Measurements from ENCODE around the gene RPS28. TPM values are rescaled to one million over a fixed set of nuclear protein-coding genes. Genes with fewer than 3 reads are reported as not detected.
"Not testable (repeated sequence)": the region's sequence is repeated elsewhere in the genome, so short reads cannot be mapped to it uniquely, and the experiment has no call there.

Gene RPS28
- total RNA-seq, result 100 to 1,000 TPM; 172 to 357 (median 250) TPM

DNA sequence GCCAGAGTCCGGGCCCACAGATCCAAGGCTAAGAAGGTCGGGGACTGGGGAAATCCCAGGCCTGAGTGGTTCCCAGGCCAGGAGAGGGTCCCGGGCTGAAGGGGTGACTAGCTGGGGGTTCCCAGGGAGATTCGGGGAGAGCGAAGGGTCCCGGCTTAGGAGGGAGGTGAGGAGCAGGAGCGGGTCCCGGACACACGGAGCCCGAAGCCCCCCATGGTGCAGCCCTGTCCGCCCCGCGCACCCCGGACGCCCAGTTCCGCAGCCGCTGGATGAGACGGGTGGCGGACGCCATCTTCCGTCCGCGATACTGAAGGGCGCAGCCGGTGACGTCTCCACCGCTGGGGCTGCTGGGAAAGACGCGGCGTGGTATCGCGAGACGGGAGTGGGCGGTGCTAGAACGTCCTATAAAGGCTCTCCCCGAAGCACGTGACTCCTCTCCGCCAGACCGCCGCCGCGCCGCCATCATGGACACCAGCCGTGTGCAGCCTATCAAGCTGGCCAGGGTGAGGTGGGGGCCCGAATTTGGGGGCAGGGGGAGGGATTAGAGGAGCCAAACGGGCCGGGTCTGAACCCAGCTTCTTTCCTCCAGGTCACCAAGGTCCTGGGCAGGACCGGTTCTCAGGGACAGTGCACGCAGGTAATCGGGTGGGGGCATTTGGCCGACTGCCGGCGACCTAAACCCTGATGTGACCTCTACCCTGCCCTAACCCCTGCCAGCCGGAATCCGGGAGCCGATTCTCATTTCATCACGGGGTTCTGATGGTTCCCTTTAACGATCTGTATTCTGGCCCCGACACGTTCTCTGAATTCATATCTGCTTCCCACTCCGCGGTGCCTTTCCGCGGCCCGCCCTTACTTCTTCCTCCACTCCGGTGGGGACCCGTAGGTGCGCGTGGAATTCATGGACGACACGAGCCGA is at the start of gene RPS28, which contains the start of gene NDUFA7:
Gene RPS28 (plus strand): TSS at position 430 of the 919 bp plus-strand sequence. CDS start 35 bp downstream, at position 465.
Gene NDUFA7 (minus strand): TSS at position 309 of the 919 bp plus-strand sequence. CDS start 17 bp downstream, at position 292.
- H3K27ac ChIP-seq, result peak within 1 kb of the TSS; percentile 90 to 99 (median 95)
- no peaks in the 10 kb centered on the region for H3K9me3 ChIP-seq
- peaks cover 0 to 52% (median 27%) of the 10 kb centered on the region in 3 donors for H3K4me1 ChIP-seq
- TF ChIP-seq POLR2A (IDR thresholded peaks at IDR 0.05) (peak; percentile 92), CTCF (IDR thresholded peaks at IDR 0.05) (peak in 3 of 4 experiments; percentile 14 to 62 (median 21)), POLR2AphosphoS5 (IDR thresholded peaks at IDR 0.05) (peak; percentile 97), EP300 (IDR thresholded peaks at IDR 0.05) (no peak)
- peak; percentile 95 for ATAC-seq
- H3K36me3 ChIP-seq, result peaks cover 0 to 43% of the 10 kb centered on the region in 2 donors
- peak within 1 kb of the TSS; percentile 81 to 82 for H3K4me3 ChIP-seq
- WGBS, 2 donors (ENCODE audit: low coverage in 1 of 2), result 0% methylated on average over 6 to 15 of the region's 72 CpGs
- H3K27me3 ChIP-seq, result no peaks in the 10 kb centered on the region

DNA sequence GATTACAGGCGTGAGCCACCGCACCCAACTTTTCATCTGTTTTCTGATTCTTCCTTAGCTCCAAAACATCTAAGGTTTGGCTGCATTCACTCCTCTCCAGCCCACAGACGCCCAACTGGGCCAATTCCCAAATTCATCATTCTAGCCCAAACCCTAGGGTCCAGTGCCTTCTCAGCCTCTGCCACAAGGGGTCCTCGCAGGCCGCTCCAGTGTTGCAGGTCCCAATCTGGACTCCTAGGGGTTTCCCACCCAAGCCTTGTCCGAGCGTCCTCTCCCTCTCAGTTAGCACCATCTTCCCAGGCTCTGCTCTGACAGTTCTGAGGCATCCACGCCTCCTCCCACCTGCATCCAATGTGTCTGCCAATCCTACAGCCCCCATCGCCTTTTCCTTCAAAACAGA is 44.8 kb upstream of the RPS28 start:
- not testable (repeated sequence) for H3K9me3 ChIP-seq, H3K4me1 ChIP-seq, H3K27me3 ChIP-seq, H3K4me3 ChIP-seq, H3K27ac ChIP-seq, H3K36me3 ChIP-seq
- WGBS, 2 donors (ENCODE audit: low coverage in 1 of 2), result no CpG with 5 or more reads among the region's 9 CpGs
- peak; percentile 43 for ATAC-seq

- H3K9me3 ChIP-seq, H3K4me1 ChIP-seq, H3K36me3 ChIP-seq, H3K27me3 ChIP-seq, H3K4me3 ChIP-seq, H3K27ac ChIP-seq: not testable (repeated sequence)
- ATAC-seq, result peak; percentile 57
- no CpG with 5 or more reads among the region's 9 CpGs for WGBS, 2 donors (ENCODE audit: low coverage in 1 of 2)
These were observed 30.0 kb upstream of the RPS28 start for GRCh38 chr19:8291337-8291736.

DNA sequence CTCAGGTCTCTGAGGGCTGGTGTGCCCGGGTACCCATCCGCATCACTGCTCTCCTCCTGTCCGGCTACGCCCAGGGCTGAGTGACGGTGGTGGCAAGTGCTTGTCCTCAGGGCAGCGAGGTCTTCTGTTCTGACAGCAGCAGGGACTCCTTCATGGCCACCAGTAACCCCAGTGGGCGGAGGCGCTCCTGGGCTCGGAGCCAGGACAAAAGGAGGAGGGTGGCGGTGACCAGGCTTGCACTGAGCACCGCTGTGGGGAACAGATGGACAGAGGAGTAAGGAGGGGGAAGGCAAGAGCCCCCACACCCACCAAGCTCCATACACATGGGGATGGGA is 19.0 kb upstream of the RPS28 start:
- TF ChIP-seq POLR2AphosphoS5 (IDR thresholded peaks at IDR 0.05), result no peak
- TF ChIP-seq CTCF (IDR thresholded peaks at IDR 0.05), result no peak
- TF ChIP-seq POLR2A (IDR thresholded peaks at IDR 0.05), result no peak
- no peak for TF ChIP-seq EP300 (IDR thresholded peaks at IDR 0.05)
- no peak overlapping the region for H3K27ac ChIP-seq
- H3K36me3 ChIP-seq, result peaks cover 0 to 20% of the 10 kb centered on the region in 2 donors
- peaks cover 0 to 21% (median 0%) of the 10 kb centered on the region in 3 donors for H3K4me1 ChIP-seq
- ATAC-seq, result peak; percentile 57
- no peaks in the 10 kb centered on the region for H3K27me3 ChIP-seq
- no peak overlapping the region for H3K4me3 ChIP-seq
- no CpG with 5 or more reads among the region's 11 CpGs for WGBS, 2 donors (ENCODE audit: low coverage in 1 of 2)
- H3K9me3 ChIP-seq, result no peaks in the 10 kb centered on the region

- no peaks in the 10 kb centered on the region for H3K9me3 ChIP-seq
- peaks cover 0 to 20% of the 10 kb centered on the region in 2 donors for H3K36me3 ChIP-seq
- no peak for TF ChIP-seq POLR2AphosphoS5 (IDR thresholded peaks at IDR 0.05)
- H3K27me3 ChIP-seq, result no peaks in the 10 kb centered on the region
- 86% methylated on average over 6 of the region's 7 CpGs; no CpG with 5 or more reads in 1 of the 2 donors for WGBS, 2 donors (ENCODE audit: low coverage in 1 of 2)
- ATAC-seq, result no peak
- no peak overlapping the region for H3K27ac ChIP-seq
- H3K4me1 ChIP-seq, result peaks cover 0 to 25% (median 0%) of the 10 kb centered on the region in 3 donors
- H3K4me3 ChIP-seq, result no peak overlapping the region
These were observed 18.6 kb upstream of the RPS28 start for GRCh38 chr19:8302734-8303133.

DNA sequence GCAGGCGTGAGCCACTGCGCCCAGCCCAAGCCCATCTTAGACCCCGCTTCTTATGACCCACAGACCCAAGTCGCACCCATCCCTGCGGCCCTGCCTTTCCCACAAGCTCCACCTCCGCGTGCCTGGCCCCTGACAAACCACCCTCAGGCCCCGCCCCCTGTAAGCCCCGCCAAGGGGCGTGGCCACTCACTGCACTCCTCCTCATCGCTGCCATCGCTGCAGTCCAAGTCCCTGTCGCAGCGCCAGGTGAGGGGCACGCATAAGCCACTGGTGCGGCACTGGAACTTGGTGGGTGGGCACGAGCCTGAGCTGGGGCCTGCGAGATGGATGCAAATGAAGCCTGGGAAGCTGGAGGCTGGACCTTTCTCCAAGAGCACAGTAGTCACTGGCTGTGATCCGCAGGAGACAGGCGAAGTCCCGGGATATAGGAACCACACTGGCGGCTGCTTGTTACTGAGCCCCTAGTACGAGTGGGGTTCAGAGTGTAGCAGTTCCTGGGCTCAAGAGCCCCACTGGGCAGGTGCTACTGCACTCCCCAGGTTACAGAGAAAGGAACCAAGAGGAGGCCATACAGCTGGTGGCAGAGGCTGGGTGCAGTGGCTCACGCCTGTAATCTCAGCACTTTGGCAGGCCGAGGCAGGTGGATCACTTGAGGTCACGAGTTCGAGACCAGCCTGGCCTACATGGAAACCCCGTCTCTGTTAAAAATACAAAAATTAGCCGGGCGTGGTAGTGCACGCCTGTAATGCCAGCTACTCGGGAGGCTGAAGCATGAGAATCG is 16.3 kb upstream of the RPS28 start:
- Histone ChIP-seq H3K9me3 (no peaks in the 10 kb centered on the region), H3K27ac (no peak overlapping the region), H3K4me1 (peaks cover 0 to 46% (median 10%) of the 10 kb centered on the region in 3 donors), H3K4me3 (no peak overlapping the region), H3K27me3 (no peaks in the 10 kb centered on the region), H3K36me3 (peaks cover 0 to 30% of the 10 kb centered on the region in 2 donors)
- ATAC-seq, result no peak
- 73 to 89% methylated on average over 8 to 11 of the region's 33 CpGs for WGBS, 2 donors (ENCODE audit: low coverage in 1 of 2)
- TF ChIP-seq POLR2AphosphoS5 (IDR thresholded peaks at IDR 0.05), result no peak
- TF ChIP-seq CTCF (IDR thresholded peaks at IDR 0.05), result no peak
- no peak for TF ChIP-seq EP300 (IDR thresholded peaks at IDR 0.05)
- no peak for TF ChIP-seq POLR2A (IDR thresholded peaks at IDR 0.05)

Measured in gastroesophageal sphincter (tissue), 4 donors.